ENCODE results near the gene PPIL4.

- TF ChIP-seq CTCF (IDR thresholded peaks at IDR 0.05; ENCODE audit: low read depth, low read length), result no peak
- TF ChIP-seq EZH2phosphoT487 (IDR thresholded peaks at IDR 0.05; ENCODE audit: low read depth), result no peak
These were observed 87.6 kb downstream of the PPIL4 start for GRCh38 chr6:149458196-149458595.

All from OCI-LY3 (cell line).